GM19193 (cell line): ENCODE data around the gene RAB31.

Experiments used
- POLR2A ChIP-seq: IDR thresholded peaks from 4 replicates; pipeline ENCODE4 v1.6.1; 2011; ENCODE audit not compliant: insufficient read depth, insufficient read length; ENCODE audit errors: extremely low read depth

RAB31 gene

GRCh38 chr18:9817725-9818422 is 109.8 kb downstream of the RAB31 start:
- no peak for TF ChIP-seq POLR2A

- TF ChIP-seq POLR2A = no peak
Observed at GRCh38 chr18:9818423-9818734, 110.3 kb downstream of the RAB31 start.

GRCh38 chr18:9820127-9820526 is 112.0 kb downstream of the RAB31 start:
- no peak for TF ChIP-seq POLR2A

GRCh38 chr18:9820719-9821118 is 112.6 kb downstream of the RAB31 start:
- TF ChIP-seq POLR2A = no peak

GRCh38 chr18:9822587-9823185 is 114.6 kb downstream of the RAB31 start:
- TF ChIP-seq POLR2A = no peak

GRCh38 chr18:9823805-9824473 is 115.8 kb downstream of the RAB31 start:
- no peak for TF ChIP-seq POLR2A

GRCh38 chr18:9824474-9824832 is 116.4 kb downstream of the RAB31 start:
- no peak for TF ChIP-seq POLR2A

GRCh38 chr18:9824952-9825371 is 116.9 kb downstream of the RAB31 start:
- no peak for TF ChIP-seq POLR2A

- no peak for TF ChIP-seq POLR2A
Observed at GRCh38 chr18:9825571-9826073, 117.5 kb downstream of the RAB31 start.

GRCh38 chr18:9826685-9827084 is 118.6 kb downstream of the RAB31 start:
- no peak for TF ChIP-seq POLR2A

GRCh38 chr18:9827211-9827792 is 119.2 kb downstream of the RAB31 start:
- TF ChIP-seq POLR2A = no peak

- TF ChIP-seq POLR2A = no peak
Observed at GRCh38 chr18:9827793-9828505, 119.8 kb downstream of the RAB31 start.

GRCh38 chr18:9828506-9829396 is 120.7 kb downstream of the RAB31 start:
- no peak for TF ChIP-seq POLR2A

- no peak for TF ChIP-seq POLR2A
Observed at GRCh38 chr18:9829397-9829712, 121.3 kb downstream of the RAB31 start.
